Psoas muscle (tissue), 8 donors: ENCODE results near the gene CCN5. TPM values are rescaled to one million over a fixed set of nuclear protein-coding genes. Genes with fewer than 3 reads are reported as not detected.
A peak's percentile ranks its signal among the peaks of the same experiment; 100 is the strongest.

Experiments
- ATAC-seq, 4 donors: fragments of 200-7000 bp; cut with Tn5 transposase; one replicate each; pipeline ENCODE4 v1.9.1; 2020; ENCODE audit warnings: moderate library complexity in 3 of 4, mild to moderate bottlenecking in 2 of 4
- DNase-seq, 2 donors: peaks; one replicate each; pipeline ENCODE4 v3.0.0-alpha.2; 2020
- H3K27ac ChIP-seq: fragments of 200-600 bp; one replicate; pipeline ENCODE4 v1.8.0; 2022
- H3K27me3 ChIP-seq, 3 donors: fragments of 200-600 bp in 1 of 3; one replicate each; pipeline versions ENCODE4 v1.6.1 to v1.8.0; 2013 to 2022; ENCODE audit warnings: low read length in 2 of 3, mild to moderate bottlenecking in 2 of 3, moderate library complexity in 1 of 3; ENCODE audit not compliant: insufficient read depth in 3 of 3
- H3K36me3 ChIP-seq, 2 donors: fragments of 200-600 bp in 1 of 2; one replicate each; pipeline versions ENCODE4 v1.6.1 to v1.8.0; 2013 to 2022; ENCODE audit warnings: low read depth in 1 of 2, mild to moderate bottlenecking in 1 of 2, moderate library complexity in 1 of 2; ENCODE audit not compliant: insufficient read depth in 1 of 2
- H3K4me1 ChIP-seq: fragments of 200-600 bp; one replicate; pipeline ENCODE4 v1.8.0; 2022
- H3K4me3 ChIP-seq: fragments of 200-600 bp; one replicate; pipeline ENCODE4 v1.8.0; 2022; ENCODE audit warnings: mild to moderate bottlenecking
- H3K9me3 ChIP-seq: fragments of 200-600 bp; one replicate; pipeline ENCODE4 v1.8.0; 2022
- CTCF ChIP-seq: fragments of 200-600 bp; IDR thresholded peaks from one replicate; pipeline ENCODE4 v1.8.0; 2022; ENCODE audit warnings: antibody characterized with exemption
- WGBS, 3 donors: extraction: QIAGEN DNeasy Blood & Tissue Kit; methylation state at CpG; one replicate each; pipeline versions ENCODE4 v1.1.6 to v1.1.7; 2013; 5-methylcytosine and 5-hydroxymethylcytosine counted together
- intact Hi-C, 2 donors: fragments of 100-400 bp; cut with DNase I; formaldehyde crosslinking; loops; one replicate each; pipeline versions ENCODE4 v1.11.0 to v1.14.2; 2022
- polyA plus RNA-seq, 3 donors: library from polyadenylated mRNA; stranded (reverse); fragments of 200-250 nt; gene quantifications; one replicate each; pipeline ENCODE4 v1.2.3, GENCODE V29; 2013
- total RNA-seq, 4 donors: library from RNA; stranded (reverse); fragmentation: NEBNext Ultra II Directional in 2 of 4; extraction: Animal tissue kit (Norgen Biotek cat#: 25700) in 2 of 4; gene quantifications; one replicate each; pipeline versions ENCODE4 v1.2.1 to v1.2.4, GENCODE V29; 2021 to 2023
- donor health status: healthy with polysubstance abuse.
- donor health status: DM: no; HTN: no; CAD: no; lungs with moderate emphysema.
- donor health status: Bipolar disorder and iron deficiency.
- donor health status: healthy.
- donor health status: DM: yes; HTN: yes; CAD: no.
- donor health status: DM: no; HTN: no; CAD: no.
- donor health status: DM: no; HTN: no; CAD: no.
- donor health status: DM: yes; HTN: yes; CAD: no.

The CCN5 gene
- total and polyA plus RNA-seq, 7 donors: 3.3 to 20.9 (median 9.6) TPM

- H3K27ac ChIP-seq: no peak overlapping the region
These were observed 32.8 kb downstream of the CCN5 start for GRCh38 chr20:44748005-44748370.

GRCh38 chr20:44750081-44750805, 35.1 kb downstream of the CCN5 start:
- TF ChIP-seq CTCF: peak; percentile 41
- H3K27me3 ChIP-seq: peaks cover 0 to 44% (median 4%) of the 10 kb centered on the region in 3 donors
- intact Hi-C loops: loop anchor here in 1 of 2 donors (5.0 kb wide), 1 partner anchor 52 kb away; no protein-coding TSS in a partner anchor
- H3K9me3 ChIP-seq: no peaks in the 10 kb centered on the region
- WGBS, 3 donors: 31 to 64% (median 55%) methylated on average over 54 to 73 of the region's 73 CpGs
- peak in 1 of 2 donors; percentile 58 for DNase-seq
- peak in 1 of 4 donors; percentile 66 for ATAC-seq
- no peak overlapping the region for H3K27ac ChIP-seq
- H3K36me3 ChIP-seq: no peaks in the 10 kb centered on the region
- peaks cover 11% of the 10 kb centered on the region for H3K4me1 ChIP-seq
- H3K4me3 ChIP-seq: peak overlapping the region; percentile 22

More at GRCh38 chr20:44748005-44748370, 32.8 kb downstream of the CCN5 start:
- TF ChIP-seq CTCF: no peak
- WGBS, 3 donors: 82 to 90% (median 84%) methylated on average over 3 of the region's 3 CpGs
- intact Hi-C loops: loop anchor here (2.0 to 5.0 kb wide), 2 partner anchors 64 to 119 kb away; partner anchors contain the start of gene RIMS4 (in 1 of the 2)
- Histone ChIP-seq H3K36me3 (no peaks in the 10 kb centered on the region), H3K4me3 (no peak overlapping the region), H3K27me3 (peaks cover 0 to 44% (median 4%) of the 10 kb centered on the region in 3 donors), H3K9me3 (no peaks in the 10 kb centered on the region), H3K4me1 (peaks cover 11% of the 10 kb centered on the region)
- DNase-seq: peak in 1 of 2 donors; percentile 19
- no peak for ATAC-seq

GRCh38 chr20:44752099-44752931, 37.1 kb downstream of the CCN5 start:
- intact Hi-C loops: loop anchor here in 1 of 2 donors (5.0 kb wide), 1 partner anchor 50 kb away; no protein-coding TSS in a partner anchor
- no peaks in the 10 kb centered on the region for H3K4me1 ChIP-seq
- H3K36me3 ChIP-seq: no peaks in the 10 kb centered on the region
- WGBS, 3 donors: 66 to 75% (median 74%) methylated on average over 16 to 17 of the region's 17 CpGs
- DNase-seq (no peak), ATAC-seq (no peak)
- peaks cover 0 to 26% (median 4%) of the 10 kb centered on the region in 3 donors for H3K27me3 ChIP-seq
- H3K4me3 ChIP-seq: no peak overlapping the region
- no peak overlapping the region for H3K27ac ChIP-seq
- no peaks in the 10 kb centered on the region for H3K9me3 ChIP-seq
- TF ChIP-seq CTCF: no peak

GRCh38 chr20:44754554-44754953, 39.4 kb downstream of the CCN5 start:
- WGBS, 3 donors: 66 to 73% (median 69%) methylated on average over 7 of the region's 7 CpGs
- H3K36me3 ChIP-seq: no peaks in the 10 kb centered on the region
- H3K27me3 ChIP-seq: peaks cover 0 to 26% (median 4%) of the 10 kb centered on the region in 3 donors
- H3K4me3 ChIP-seq: no peak overlapping the region
- H3K9me3 ChIP-seq: no peaks in the 10 kb centered on the region
- intact Hi-C loops: loop anchor here in 1 of 2 donors (5.0 kb wide), 1 partner anchor 48 kb away; no protein-coding TSS in a partner anchor
- no peaks in the 10 kb centered on the region for H3K4me1 ChIP-seq
- TF ChIP-seq CTCF: no peak
- ATAC-seq (no peak), DNase-seq (no peak)
- H3K27ac ChIP-seq: no peak overlapping the region
